H1 (cell line): ENCODE data around the gene DLG1. TPM values are rescaled to one million over a fixed set of nuclear protein-coding genes. Genes with fewer than 3 reads are reported as not detected.

Experiments
- CEBPB ChIP-seq: IDR thresholded peaks from 2 replicates; pipeline ENCODE4 v1.6.1; 2012; ENCODE audit warnings: low read depth, low read length
- EGR1 ChIP-seq: IDR thresholded peaks from 2 replicates; pipeline ENCODE4 v1.6.1; 2011; ENCODE audit warnings: low read depth, low read length, borderline replicate concordance
- NRF1 ChIP-seq: IDR thresholded peaks from 2 replicates; pipeline ENCODE4 v1.6.1; 2011; ENCODE audit warnings: mild to moderate bottlenecking, low read depth, low read length, improper control_type of control experiment
- RAD21 ChIP-seq, 2 experiments: IDR thresholded peaks in 1 of 2; conservative IDR thresholded peaks in 1 of 2; 2 replicates each; pipeline ENCODE4 v1.6.1; 2011; ENCODE audit warnings: low read depth in 2 of 2, low read length in 2 of 2, improper control_type of control experiment in 1 of 2, inconsistent platforms in 1 of 2, mild to moderate bottlenecking in 1 of 2, moderate library complexity in 1 of 2
- SIN3A ChIP-seq, 2 experiments: IDR thresholded peaks in 1 of 2; conservative IDR thresholded peaks in 1 of 2; 2 replicates each; pipeline ENCODE4 v1.6.1; 2011 to 2012; ENCODE audit warnings: low read length in 2 of 2, improper control_type of control experiment in 1 of 2, low read depth in 1 of 2, mild to moderate bottlenecking in 1 of 2
- SP1 ChIP-seq: IDR thresholded peaks from 2 replicates; pipeline ENCODE4 v1.6.1; 2011; ENCODE audit warnings: low read depth, low read length
- SUZ12 ChIP-seq: fragments of 200-600 bp; sonication (generic); IDR thresholded peaks from 2 replicates; pipeline ENCODE4 v1.6.1; 2012; ENCODE audit warnings: mild to moderate bottlenecking, inconsistent platforms, low read length, moderate library complexity, mixed read lengths
- polyA plus RNA-seq, 7 experiments: library from polyadenylated mRNA; depleted of rRNA in 3 of 7; stranded (reverse) in 5 of 7; unstranded in 2 of 7; fragments of >200 nt in 5 of 7; fragments of 200-250 nt in 2 of 7; gene quantifications; 1 replicate in 5 of 7; 2 replicates in 1 of 7; 4 replicates in 1 of 7; pipeline versions ENCODE4 v1.2.1 to v1.2.3, GENCODE V29; 2011 to 2013; ENCODE audit warnings: missing spikeins in 2 of 7, mixed read lengths in 2 of 7
- total RNA-seq: library from RNA; stranded (reverse); fragmentation: NEBNext Ultra II Directional; extraction: Animal tissue kit (Norgen Biotek cat#: 25700); gene quantifications from 2 replicates; pipeline ENCODE4 v1.2.1, GENCODE V29; 2021

DLG1 gene
- total and polyA plus RNA-seq, 2 of the 8 experiments (the other 6 are each of a cell fraction or from before 2014, with no cell fraction given), result 13.4 to 78.8 TPM

GRCh38 chr3:197241173-197241572 is 57.2 kb downstream of the DLG1 start (continued):
- TF ChIP-seq RAD21 (IDR thresholded peaks at IDR 0.05 in 1 of 2, conservative IDR thresholded peaks at IDR 0.05 in 1 of 2; ENCODE audit: low read depth in 2 of 2, low read length in 2 of 2) (no peak), CEBPB (no peak), NRF1 (no peak), SIN3A (conservative IDR thresholded peaks at IDR 0.05 in 1 of 2, IDR thresholded peaks at IDR 0.05 in 1 of 2; ENCODE audit: low read depth in 1 of 2, low read length in 2 of 2) (no peak), EGR1 (no peak), SUZ12 (no peak), SP1 (no peak)
